Testis (tissue), 5 donors: ENCODE measurements around the gene GPATCH8. TPM values are rescaled to one million over a fixed set of nuclear protein-coding genes. Genes with fewer than 3 reads are reported as not detected.
A peak's percentile ranks its signal among the peaks of the same experiment; 100 is the strongest.

ENCODE experiments used
- DNase-seq: peaks from one replicate; pipeline ENCODE4 v3.0.0-alpha.2; 2019
- H3K27ac ChIP-seq, 2 donors: fragments of 200-600 bp; sonication (generic); one replicate each; pipeline ENCODE4 v1.5.1; 2019
- H3K27me3 ChIP-seq: fragments of 200-600 bp; sonication (generic); one replicate; pipeline ENCODE4 v1.5.1; 2019
- H3K36me3 ChIP-seq: fragments of 200-600 bp; sonication (generic); one replicate; pipeline ENCODE4 v1.5.1; 2017; ENCODE audit warnings: low read depth; ENCODE audit errors: missing control alignments
- H3K4me1 ChIP-seq: fragments of 200-600 bp; sonication (generic); one replicate; pipeline ENCODE4 v1.5.1; 2019
- H3K4me3 ChIP-seq, 2 donors: fragments of 200-600 bp; sonication (generic); one replicate each; pipeline ENCODE4 v1.5.1; 2017 to 2019
- H3K9me3 ChIP-seq: fragments of 200-600 bp; sonication (generic); one replicate; pipeline ENCODE4 v1.5.1; 2017
- POLR2A ChIP-seq: fragments of 450-650 bp; IDR thresholded peaks from one replicate; pipeline ENCODE4 v1.6.1; 2017; ENCODE audit warnings: antibody characterized with exemption, mild to moderate bottlenecking, moderate library complexity
- WGBS, 2 donors: methylation state at CpG; one replicate each; pipeline ENCODE4 v1.1.5; 2018; 5-methylcytosine and 5-hydroxymethylcytosine counted together
- intact Hi-C: fragments of 100-400 bp; cut with DNase I; formaldehyde crosslinking; loops from one replicate; pipeline ENCODE4 v1.15.1; 2023; ENCODE audit warnings: low total_unique reads
- long read RNA-seq, 2 donors: transcript quantifications; one replicate each; lab custom pipeline, GENCODE V29; 2026
- polyA plus RNA-seq: library from polyadenylated mRNA; stranded (reverse); fragments of 350-450 nt; fragmentation: Illumina TruSeq; extraction: RNeasy Lipid Tissue Mini Kit (QIAGEN cat#74804); gene quantifications from one replicate; pipeline ENCODE4 v1.2.3, GENCODE V29; 2014; ENCODE audit warnings: low read depth, low replicate concordance; ENCODE audit not compliant: insufficient read depth
- total RNA-seq, 2 donors: library from RNA; depleted of rRNA; stranded (reverse); fragments of >200 nt; gene quantifications; one replicate each; pipeline ENCODE4 v1.2.3, GENCODE V29; 2016
- TF ChIP-seq, protein P1 (sequence below), 3 experiments: fragments of 450-650 bp in 2 of 3; fragments of 200-600 bp in 1 of 3; sonication (generic) in 1 of 3; IDR thresholded peaks; one replicate each; pipeline ENCODE4 v1.5.1; 2016 to 2019; ENCODE audit warnings: antibody characterized with exemption in 3 of 3, mild to moderate bottlenecking in 2 of 3, moderate library complexity in 1 of 3

Gene GPATCH8
- total RNA-seq (10 to 100 TPM; 69.2 to 70.0 TPM), polyA plus RNA-seq (32.8 TPM)
- long read RNA-seq, donor 1, full-length matches to known transcripts: 5 of 5 reads
- long read RNA-seq, donor 1, partial matches to known transcripts: 0 of 5 reads
- long read RNA-seq, donor 1, other reads (novel, unspliced or antisense): 0 of 5 reads
- long read RNA-seq, donor 2, full-length matches to known transcripts: 4 of 4 reads
- long read RNA-seq, donor 2, partial matches to known transcripts: 0 of 4 reads
- long read RNA-seq, donor 2, other reads (novel, unspliced or antisense): 0 of 4 reads

DNA sequence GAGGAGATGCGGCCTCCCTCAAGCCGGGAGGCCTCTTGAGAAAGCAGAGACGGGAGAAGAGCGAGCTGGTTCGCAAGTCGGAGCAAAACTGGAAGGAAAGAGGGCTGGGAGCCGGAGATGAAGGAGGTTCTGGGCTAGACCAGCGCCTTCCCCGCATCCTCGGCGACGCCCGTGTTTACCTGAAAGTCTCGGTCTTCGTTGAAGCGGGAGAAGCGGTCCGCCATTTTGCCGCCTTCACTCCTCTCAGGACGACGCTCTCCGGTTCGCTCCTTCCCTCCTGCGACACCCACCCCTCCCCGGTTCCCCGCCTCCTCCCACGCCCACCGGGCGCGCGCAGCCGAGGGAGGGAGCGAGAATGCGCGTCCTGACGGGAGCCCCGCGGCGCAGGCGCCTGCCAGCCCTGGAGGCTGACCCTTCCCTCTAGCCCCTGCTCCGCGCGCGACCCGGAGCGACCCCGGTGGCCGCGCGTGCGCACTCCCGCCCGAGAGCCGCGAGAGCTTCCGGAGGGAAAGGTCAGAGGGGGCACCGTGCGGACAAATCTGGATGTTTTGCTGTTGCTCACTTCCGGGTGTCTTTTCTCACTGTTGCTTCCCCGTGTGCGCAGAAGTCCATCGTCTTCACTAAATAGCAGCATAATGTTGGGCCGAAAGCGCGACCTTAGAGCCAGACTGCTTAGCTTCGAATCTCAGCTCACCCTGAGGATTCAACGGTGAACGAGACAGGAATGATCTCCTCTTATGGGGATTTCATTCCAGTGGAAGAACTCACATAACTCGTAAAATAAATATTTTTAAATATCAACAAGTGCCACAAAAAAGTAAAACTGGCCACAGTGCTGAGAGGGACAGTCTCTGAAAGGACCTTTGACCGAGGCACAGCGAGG lies at the start of gene GPATCH8:
Gene GPATCH8 (minus strand): TSS at position 260 of the 883 bp plus-strand sequence. CDS start 36 bp downstream, at position 224.
- Histone ChIP-seq H3K36me3 (no peaks in the 10 kb centered on the region), H3K9me3 (no peaks in the 10 kb centered on the region), H3K27me3 (no peaks in the 10 kb centered on the region), H3K4me1 (peaks cover 27% of the 10 kb centered on the region), H3K4me3 (peak within 1 kb of the TSS; percentile 62 to 93), H3K27ac (peak within 1 kb of the TSS; percentile 87 to 90)
- 2% methylated on average over 55 to 71 of the region's 71 CpGs for WGBS, 2 donors
- intact Hi-C loops: no loop called here
- peak; percentile 38 for TF ChIP-seq POLR2A
- TF ChIP-seq, protein P1, sequence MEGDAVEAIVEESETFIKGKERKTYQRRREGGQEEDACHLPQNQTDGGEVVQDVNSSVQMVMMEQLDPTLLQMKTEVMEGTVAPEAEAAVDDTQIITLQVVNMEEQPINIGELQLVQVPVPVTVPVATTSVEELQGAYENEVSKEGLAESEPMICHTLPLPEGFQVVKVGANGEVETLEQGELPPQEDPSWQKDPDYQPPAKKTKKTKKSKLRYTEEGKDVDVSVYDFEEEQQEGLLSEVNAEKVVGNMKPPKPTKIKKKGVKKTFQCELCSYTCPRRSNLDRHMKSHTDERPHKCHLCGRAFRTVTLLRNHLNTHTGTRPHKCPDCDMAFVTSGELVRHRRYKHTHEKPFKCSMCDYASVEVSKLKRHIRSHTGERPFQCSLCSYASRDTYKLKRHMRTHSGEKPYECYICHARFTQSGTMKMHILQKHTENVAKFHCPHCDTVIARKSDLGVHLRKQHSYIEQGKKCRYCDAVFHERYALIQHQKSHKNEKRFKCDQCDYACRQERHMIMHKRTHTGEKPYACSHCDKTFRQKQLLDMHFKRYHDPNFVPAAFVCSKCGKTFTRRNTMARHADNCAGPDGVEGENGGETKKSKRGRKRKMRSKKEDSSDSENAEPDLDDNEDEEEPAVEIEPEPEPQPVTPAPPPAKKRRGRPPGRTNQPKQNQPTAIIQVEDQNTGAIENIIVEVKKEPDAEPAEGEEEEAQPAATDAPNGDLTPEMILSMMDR (IDR thresholded peaks at IDR 0.05): no peak
- peak; percentile 94 for DNase-seq

- H3K9me3 ChIP-seq: no peaks in the 10 kb centered on the region
- H3K4me1 ChIP-seq: peaks cover 4% of the 10 kb centered on the region
- H3K27me3 ChIP-seq: no peaks in the 10 kb centered on the region
- intact Hi-C loops: no loop called here
- 63 to 72% methylated on average over 9 of the region's 9 CpGs for WGBS, 2 donors
- H3K36me3 ChIP-seq: no peaks in the 10 kb centered on the region
- DNase-seq: peak; percentile 73
- no peak overlapping the region for H3K4me3 ChIP-seq
- no peak overlapping the region for H3K27ac ChIP-seq
- no peak for TF ChIP-seq POLR2A
- TF ChIP-seq, protein P1 (IDR thresholded peaks at IDR 0.05): no peak
Measured at GRCh38 chr17:44552361-44552760, 49.2 kb upstream of the GPATCH8 start.

DNA sequence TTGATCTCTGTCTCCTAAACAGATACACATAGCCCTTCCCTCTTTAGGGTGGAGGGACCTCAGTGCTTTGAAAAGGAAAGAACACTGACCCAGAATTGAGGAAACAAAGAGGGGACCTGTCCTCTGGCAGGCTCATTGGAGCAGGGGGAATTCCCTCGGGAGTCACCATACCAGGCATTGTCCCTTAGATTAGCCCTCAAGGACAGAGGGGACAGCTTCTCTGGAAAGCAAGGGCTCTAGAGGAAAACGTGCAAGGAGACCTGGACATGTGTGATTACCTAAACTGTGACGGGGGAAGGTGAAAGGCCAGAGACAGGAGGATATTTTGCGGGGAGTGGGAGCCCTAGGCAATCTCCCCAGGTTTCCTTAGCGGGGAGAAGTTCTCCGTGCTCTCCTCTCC lies 46.5 kb upstream of the GPATCH8 start:
- no peaks in the 10 kb centered on the region for H3K36me3 ChIP-seq
- 68 to 75% methylated on average over 6 of the region's 6 CpGs for WGBS, 2 donors

GRCh38 chr17:44548376-44549230 lies 45.4 kb upstream of the GPATCH8 start:
- 78 to 85% methylated on average over 3 of the region's 3 CpGs for WGBS, 2 donors

More for the DNA sequence above, 46.5 kb upstream of the GPATCH8 start:
- Histone ChIP-seq H3K27ac (no peak overlapping the region), H3K4me3 (no peak overlapping the region), H3K4me1 (no peaks in the 10 kb centered on the region), H3K9me3 (no peaks in the 10 kb centered on the region), H3K27me3 (no peaks in the 10 kb centered on the region)
- DNase-seq: peak; percentile 20
- intact Hi-C loops: no loop called here
- TF ChIP-seq POLR2A: no peak
- TF ChIP-seq, protein P1 (IDR thresholded peaks at IDR 0.05): no peak

More at GRCh38 chr17:44548376-44549230, 45.4 kb upstream of the GPATCH8 start:
- no peak for DNase-seq
- Histone ChIP-seq H3K36me3 (no peaks in the 10 kb centered on the region), H3K27me3 (no peaks in the 10 kb centered on the region), H3K4me1 (peaks cover 4% of the 10 kb centered on the region), H3K9me3 (no peaks in the 10 kb centered on the region), H3K4me3 (no peak overlapping the region), H3K27ac (no peak overlapping the region)
- intact Hi-C loops: no loop called here
- no peak for TF ChIP-seq POLR2A
- TF ChIP-seq, protein P1 (IDR thresholded peaks at IDR 0.05): no peak
